Ovary (tissue), 3 donors: ENCODE data around the gene TMEM82.

Experiments
- EP300 ChIP-seq: sonication (generic); formaldehyde crosslinking; IDR thresholded peaks from one replicate; pipeline ENCODE4 v1.6.1; 2017; ENCODE audit warnings: antibody characterized with exemption
- POLR2A ChIP-seq: fragments of 450-650 bp; IDR thresholded peaks from one replicate; pipeline ENCODE4 v1.6.1; 2017; ENCODE audit warnings: antibody characterized with exemption, mild to moderate bottlenecking, moderate library complexity
- TF ChIP-seq, protein P1 (sequence below), 3 donors: fragments of 450-650 bp in 2 of 3; fragments of 200-600 bp in 1 of 3; IDR thresholded peaks; one replicate each; pipeline versions ENCODE4 v1.5.1 to v1.8.0; 2016 to 2022; ENCODE audit warnings: antibody characterized with exemption in 3 of 3, mild to moderate bottlenecking in 1 of 3
- donor health status: DM: no; HTN: no; CAD: no.

DNA sequence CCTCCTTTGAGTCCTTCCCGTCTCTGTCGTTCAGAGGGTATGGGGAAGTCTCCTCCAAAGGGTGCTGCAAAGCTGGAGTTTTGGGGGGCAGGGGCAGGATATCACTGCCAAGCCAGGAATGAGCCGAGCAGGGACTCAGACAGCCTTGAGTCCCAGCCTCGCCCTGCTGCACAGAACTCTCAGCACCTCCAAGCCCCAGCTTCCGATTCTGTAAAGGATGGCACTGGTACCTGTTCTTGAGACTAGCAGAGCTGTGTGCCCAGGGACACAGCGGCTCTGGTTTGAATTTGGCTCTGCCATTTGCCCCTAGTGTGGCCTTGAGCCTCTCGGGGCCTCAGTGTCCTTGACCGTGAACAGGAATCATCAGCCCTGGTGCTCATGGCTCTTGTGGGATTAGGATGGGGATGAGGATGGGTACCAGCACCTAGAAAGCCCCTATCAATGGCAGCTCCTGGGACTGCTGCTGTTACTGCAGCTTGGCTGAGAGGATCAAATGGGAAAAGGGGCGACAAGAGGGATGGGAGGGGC is 14.8 kb downstream of the TMEM82 start:
- TF ChIP-seq EP300 (no peak), POLR2A (no peak)
- TF ChIP-seq, protein P1, sequence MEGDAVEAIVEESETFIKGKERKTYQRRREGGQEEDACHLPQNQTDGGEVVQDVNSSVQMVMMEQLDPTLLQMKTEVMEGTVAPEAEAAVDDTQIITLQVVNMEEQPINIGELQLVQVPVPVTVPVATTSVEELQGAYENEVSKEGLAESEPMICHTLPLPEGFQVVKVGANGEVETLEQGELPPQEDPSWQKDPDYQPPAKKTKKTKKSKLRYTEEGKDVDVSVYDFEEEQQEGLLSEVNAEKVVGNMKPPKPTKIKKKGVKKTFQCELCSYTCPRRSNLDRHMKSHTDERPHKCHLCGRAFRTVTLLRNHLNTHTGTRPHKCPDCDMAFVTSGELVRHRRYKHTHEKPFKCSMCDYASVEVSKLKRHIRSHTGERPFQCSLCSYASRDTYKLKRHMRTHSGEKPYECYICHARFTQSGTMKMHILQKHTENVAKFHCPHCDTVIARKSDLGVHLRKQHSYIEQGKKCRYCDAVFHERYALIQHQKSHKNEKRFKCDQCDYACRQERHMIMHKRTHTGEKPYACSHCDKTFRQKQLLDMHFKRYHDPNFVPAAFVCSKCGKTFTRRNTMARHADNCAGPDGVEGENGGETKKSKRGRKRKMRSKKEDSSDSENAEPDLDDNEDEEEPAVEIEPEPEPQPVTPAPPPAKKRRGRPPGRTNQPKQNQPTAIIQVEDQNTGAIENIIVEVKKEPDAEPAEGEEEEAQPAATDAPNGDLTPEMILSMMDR (IDR thresholded peaks at IDR 0.05) = no peak
